ENCODE data around the gene DCTN4.

DNA sequence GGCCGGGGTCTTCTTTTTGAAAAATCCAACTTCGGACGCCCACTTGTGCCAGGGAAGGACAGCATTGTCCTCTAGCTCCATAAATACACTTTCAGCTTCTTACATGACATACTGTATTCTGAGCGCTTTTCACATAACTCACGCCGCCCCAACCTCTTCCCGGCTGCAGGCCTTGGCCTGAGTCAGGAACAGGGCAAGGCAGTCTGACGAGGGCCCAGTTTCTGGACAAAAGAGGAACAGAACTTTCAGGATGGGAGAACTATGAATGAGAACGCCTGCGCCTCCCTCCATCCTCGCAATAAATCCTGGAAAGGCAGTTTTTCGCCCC lies 650 bp downstream of the DCTN4 start:
- TF ChIP-seq CTCF (IDR thresholded peaks at IDR 0.05) = no peak
- no peak for TF ChIP-seq POLR2A (IDR thresholded peaks at IDR 0.05)
- no peak for TF ChIP-seq EP300 (IDR thresholded peaks at IDR 0.05)
